ENCODE results near the gene C1S.

GRCh38 chr12:7067096-7067495, 6.6 kb downstream of the C1S start:
- no peak for TF ChIP-seq CTCF (IDR thresholded peaks at IDR 0.05)
- no peak for TF ChIP-seq POLR2A (IDR thresholded peaks at IDR 0.05)

All from lower leg skin (tissue), 3 donors.